ENCODE results near the gene ABCB4. TPM values are rescaled to one million over a fixed set of nuclear protein-coding genes. Genes with fewer than 3 reads are reported as not detected.

The ABCB4 gene
- total RNA-seq, 2 experiments from 2014 or later = 0.14 TPM; not detected in 1

DNA sequence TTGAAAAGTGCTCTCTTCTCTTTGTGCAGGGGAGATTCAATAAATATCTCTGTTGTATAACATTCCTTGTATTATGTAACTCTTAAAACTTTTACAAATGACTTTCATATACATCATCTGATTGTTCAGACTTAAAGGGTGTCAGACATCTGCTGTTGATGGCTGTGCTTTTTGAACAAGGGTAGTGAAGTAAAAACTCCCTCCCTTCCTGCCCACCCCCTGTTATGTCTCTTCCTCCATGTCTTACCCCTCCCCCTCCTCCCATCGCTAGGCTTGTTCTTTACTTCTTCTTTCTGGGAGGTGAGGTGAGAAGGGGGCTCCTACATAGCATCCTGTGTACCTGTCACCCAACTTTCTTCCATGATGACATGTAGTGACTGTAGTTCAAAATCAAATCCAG, 23.4 kb upstream of the ABCB4 start:
- ATAC-seq = no peak
- H3K27me3 Mint-ChIP-seq = peaks cover 4% of the 10 kb centered on the region
- no peaks in the 10 kb centered on the region for H3K4me1 Mint-ChIP-seq (ENCODE audit: low read depth)
- TF ChIP-seq, protein P1, sequence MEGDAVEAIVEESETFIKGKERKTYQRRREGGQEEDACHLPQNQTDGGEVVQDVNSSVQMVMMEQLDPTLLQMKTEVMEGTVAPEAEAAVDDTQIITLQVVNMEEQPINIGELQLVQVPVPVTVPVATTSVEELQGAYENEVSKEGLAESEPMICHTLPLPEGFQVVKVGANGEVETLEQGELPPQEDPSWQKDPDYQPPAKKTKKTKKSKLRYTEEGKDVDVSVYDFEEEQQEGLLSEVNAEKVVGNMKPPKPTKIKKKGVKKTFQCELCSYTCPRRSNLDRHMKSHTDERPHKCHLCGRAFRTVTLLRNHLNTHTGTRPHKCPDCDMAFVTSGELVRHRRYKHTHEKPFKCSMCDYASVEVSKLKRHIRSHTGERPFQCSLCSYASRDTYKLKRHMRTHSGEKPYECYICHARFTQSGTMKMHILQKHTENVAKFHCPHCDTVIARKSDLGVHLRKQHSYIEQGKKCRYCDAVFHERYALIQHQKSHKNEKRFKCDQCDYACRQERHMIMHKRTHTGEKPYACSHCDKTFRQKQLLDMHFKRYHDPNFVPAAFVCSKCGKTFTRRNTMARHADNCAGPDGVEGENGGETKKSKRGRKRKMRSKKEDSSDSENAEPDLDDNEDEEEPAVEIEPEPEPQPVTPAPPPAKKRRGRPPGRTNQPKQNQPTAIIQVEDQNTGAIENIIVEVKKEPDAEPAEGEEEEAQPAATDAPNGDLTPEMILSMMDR (IDR thresholded peaks at IDR 0.05) = no peak
- POLR2A ChIA-PET = no interaction called here
- no peak for DNase-seq
- no peaks in the 10 kb centered on the region for H3K36me3 Mint-ChIP-seq (ENCODE audit: low read depth)
- intact Hi-C loops (cut with micrococcal nuclease) = no loop called here
- no peaks in the 10 kb centered on the region for H3K9me3 Mint-ChIP-seq
- H3K4me3 Mint-ChIP-seq = no peak overlapping the region
- no peak overlapping the region for H3K27ac Mint-ChIP-seq
- CTCF ChIA-PET = no interaction called here

DNA sequence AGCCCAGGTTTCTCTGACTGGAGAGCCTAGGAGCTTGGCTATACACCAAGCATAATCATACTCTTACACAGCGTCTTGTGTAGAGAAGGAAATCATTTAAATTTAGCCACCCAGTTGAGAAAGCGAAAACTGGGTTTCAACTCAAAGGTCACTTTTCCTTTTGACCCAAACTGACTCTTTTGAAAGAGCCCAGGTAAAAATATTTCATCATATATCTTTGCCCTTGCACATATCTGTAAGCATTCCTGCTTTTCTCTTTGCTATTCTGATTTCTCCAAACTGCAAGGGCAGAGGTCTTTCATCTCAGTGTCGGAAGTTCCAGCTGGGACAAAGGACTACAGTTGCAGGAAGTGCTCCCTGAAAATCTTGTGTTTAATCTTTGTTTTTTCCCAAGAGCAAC, 22.0 kb upstream of the ABCB4 start:
- TF ChIP-seq, protein P1 (IDR thresholded peaks at IDR 0.05) = no peak
- Mint-ChIP-seq H3K36me3 (ENCODE audit: low read depth) (no peaks in the 10 kb centered on the region), H3K27me3 (peaks cover 4% of the 10 kb centered on the region), H3K9me3 (no peaks in the 10 kb centered on the region), H3K27ac (no peak overlapping the region), H3K4me3 (no peak overlapping the region), H3K4me1 (ENCODE audit: low read depth) (no peaks in the 10 kb centered on the region)
- intact Hi-C loops (cut with micrococcal nuclease) = no loop called here
- ChIA-PET POLR2A (no interaction called here), CTCF (no interaction called here)
- ATAC-seq (no peak), DNase-seq (no peak)

DNA sequence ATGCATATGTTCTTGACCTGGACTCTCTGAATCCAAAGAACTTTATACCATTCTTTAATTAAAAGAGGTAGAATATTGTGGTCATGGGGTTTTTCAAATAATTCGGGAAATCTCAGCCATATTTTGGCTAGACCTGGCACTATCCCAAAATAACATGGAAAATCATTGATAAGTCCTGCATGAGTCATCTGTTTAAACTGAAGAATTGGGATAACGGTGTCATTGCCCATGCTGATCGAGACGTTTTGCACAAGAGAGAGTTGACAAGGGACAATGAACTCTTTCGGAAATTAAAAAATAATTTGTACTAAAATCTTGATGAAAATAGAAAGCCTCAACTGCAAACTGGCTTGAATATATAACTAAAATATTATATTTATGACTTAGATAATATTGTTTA, 19.9 kb upstream of the ABCB4 start:
- H3K36me3 Mint-ChIP-seq (ENCODE audit: low read depth) = no peaks in the 10 kb centered on the region

DNA sequence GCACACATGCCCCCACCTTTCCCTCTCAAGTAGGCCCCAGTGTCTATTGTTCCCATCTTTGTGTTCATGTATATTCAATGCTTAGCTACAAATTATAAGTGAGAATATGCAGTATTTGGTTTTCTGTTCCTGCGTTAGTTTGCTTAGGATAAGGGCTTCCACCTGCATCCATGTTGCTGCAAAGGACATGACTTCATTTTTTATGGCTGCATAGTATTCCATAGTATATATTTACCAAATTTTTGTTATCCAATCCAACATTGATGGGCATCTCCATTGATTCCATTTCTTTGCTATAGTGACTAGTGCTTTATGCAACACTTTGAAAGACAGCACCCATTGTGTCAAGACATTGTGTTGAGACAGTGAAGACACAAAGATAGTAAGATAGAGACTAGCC, 19.0 kb upstream of the ABCB4 start:
- Mint-ChIP-seq H3K4me1 (ENCODE audit: low read depth) (no peaks in the 10 kb centered on the region), H3K4me3 (no peak overlapping the region), H3K27me3 (peaks cover 4% of the 10 kb centered on the region), H3K9me3 (peaks cover 4% of the 10 kb centered on the region), H3K27ac (no peak overlapping the region), H3K36me3 (ENCODE audit: low read depth) (no peaks in the 10 kb centered on the region)
- DNase-seq (no peak), ATAC-seq (no peak)
- ChIA-PET CTCF (no interaction called here), POLR2A (no interaction called here)
- intact Hi-C loops (cut with micrococcal nuclease) = no loop called here
- TF ChIP-seq, protein P1 (IDR thresholded peaks at IDR 0.05) = no peak

More for the DNA sequence above, 19.9 kb upstream of the ABCB4 start:
- Mint-ChIP-seq H3K27me3 (peaks cover 4% of the 10 kb centered on the region), H3K4me3 (no peak overlapping the region), H3K9me3 (peaks cover 2% of the 10 kb centered on the region), H3K4me1 (ENCODE audit: low read depth) (no peaks in the 10 kb centered on the region), H3K27ac (no peak overlapping the region)
- TF ChIP-seq, protein P1 (IDR thresholded peaks at IDR 0.05) = no peak
- CTCF ChIA-PET = no interaction called here
- POLR2A ChIA-PET = no interaction called here
- no peak for DNase-seq
- no peak for ATAC-seq
- intact Hi-C loops (cut with micrococcal nuclease) = no loop called here

DNA sequence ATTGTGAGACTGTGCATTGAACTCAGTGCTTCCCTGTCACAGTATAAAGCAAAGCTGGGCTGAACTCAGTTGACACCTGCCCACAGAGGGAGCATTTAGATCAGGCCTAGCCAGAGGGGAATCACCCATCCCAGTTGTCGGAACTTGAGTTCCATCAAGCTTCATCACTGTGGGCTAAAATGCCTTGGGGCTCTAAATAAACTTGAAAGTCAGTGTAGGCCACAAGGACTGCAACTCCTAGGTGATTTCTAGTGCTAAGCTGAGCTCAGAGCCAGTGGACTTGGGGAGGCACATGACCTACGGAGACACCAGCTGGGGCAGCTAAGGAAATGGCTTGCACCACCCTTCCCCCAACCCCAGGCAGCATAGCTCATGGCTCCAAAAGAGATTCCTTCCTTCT, 7.7 kb upstream of the ABCB4 start:
- intact Hi-C loops (cut with micrococcal nuclease) = no loop called here
- POLR2A ChIA-PET = interaction anchor here (0.6 kb wide), 1 partner anchor 32 kb away, joined by 3 read pairs; no protein-coding TSS in a partner anchor
- ATAC-seq = no peak

More for the DNA sequence above, 7.7 kb upstream of the ABCB4 start:
- Mint-ChIP-seq H3K27ac (no peak overlapping the region), H3K4me3 (no peak overlapping the region), H3K27me3 (peaks cover 16% of the 10 kb centered on the region), H3K36me3 (ENCODE audit: low read depth) (no peaks in the 10 kb centered on the region), H3K4me1 (ENCODE audit: low read depth) (no peaks in the 10 kb centered on the region), H3K9me3 (no peaks in the 10 kb centered on the region)
- TF ChIP-seq, protein P1 (IDR thresholded peaks at IDR 0.05) = no peak
- no peak for DNase-seq
- CTCF ChIA-PET = no interaction called here
